BLaER1 (cell line): ENCODE results near the gene BIN1.

Source experiments
- H3K27ac ChIP-seq: shearing (Covaris generic); formaldehyde crosslinking; 2 replicates; pipeline ENCODE4 v1.8.1; 2022
- H3K27me3 ChIP-seq: shearing (Covaris generic); formaldehyde crosslinking; 2 replicates; pipeline ENCODE4 v1.8.1; 2022
- H3K36me3 ChIP-seq: shearing (Covaris generic); formaldehyde crosslinking; 2 replicates; pipeline ENCODE4 v1.8.1; 2022
- H3K4me1 ChIP-seq: shearing (Covaris generic); formaldehyde crosslinking; 2 replicates; pipeline ENCODE4 v1.8.1; 2022
- H3K4me2 ChIP-seq: shearing (Covaris generic); formaldehyde crosslinking; 2 replicates; pipeline ENCODE4 v1.8.1; 2022
- H3K4me3 ChIP-seq: shearing (Covaris generic); formaldehyde crosslinking; 2 replicates; pipeline ENCODE4 v1.8.1; 2022
- H3K9ac ChIP-seq: shearing (Covaris generic); formaldehyde crosslinking; 2 replicates; pipeline ENCODE4 v1.8.1; 2022
- H3K9me3 ChIP-seq: shearing (Covaris generic); formaldehyde crosslinking; 2 replicates; pipeline ENCODE4 v1.8.1; 2022
- H4K20me1 ChIP-seq: shearing (Covaris generic); formaldehyde crosslinking; 2 replicates; pipeline ENCODE4 v1.8.1; 2022
- Cebpa-rat ChIP-seq: shearing (Covaris generic); IDR thresholded peaks from 2 replicates; pipeline ENCODE4 v1.8.1; 2022

Gene BIN1

DNA sequence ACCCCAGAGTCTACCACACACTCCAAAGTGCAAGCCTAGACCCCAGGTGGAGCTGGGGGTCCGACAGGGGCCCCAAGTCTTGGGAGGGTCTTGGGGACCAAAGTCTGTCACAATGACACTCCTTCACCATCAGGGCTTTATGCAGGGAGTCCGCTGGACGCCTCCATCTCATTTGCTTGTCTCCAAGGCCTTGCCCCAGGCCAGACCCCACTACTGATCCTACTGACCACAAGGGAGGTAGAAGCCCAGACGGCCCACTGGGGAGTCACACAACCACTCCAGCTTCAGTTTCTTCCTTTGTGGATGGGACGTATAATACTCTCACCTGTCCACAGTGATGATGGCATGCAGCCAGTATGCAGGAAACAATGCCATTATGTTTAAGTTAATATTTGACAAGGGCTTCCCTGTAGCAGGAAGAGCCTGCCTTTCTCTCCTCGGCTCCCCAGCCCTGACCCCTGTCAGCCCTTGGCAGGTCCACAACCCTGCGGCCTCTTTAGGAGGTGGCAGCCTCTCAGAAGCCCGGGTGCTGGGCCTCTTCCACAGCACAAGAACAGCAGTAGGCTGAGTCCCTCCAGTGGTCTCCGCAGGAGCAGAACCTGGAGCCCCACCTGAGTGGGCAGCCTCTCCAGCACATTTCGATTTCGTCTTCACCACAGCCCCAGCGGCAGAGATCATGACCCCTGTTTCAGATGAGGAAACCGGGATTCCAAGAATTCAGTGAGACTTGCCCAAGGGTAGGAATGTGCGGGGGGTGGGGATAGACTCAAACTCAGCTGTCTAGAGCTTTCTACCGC is 6.5 kb downstream of the BIN1 start:
- Histone ChIP-seq H4K20me1 (peaks cover 100% of the 10 kb centered on the region), H3K9me3 (no peaks in the 10 kb centered on the region), H3K9ac (peak overlapping the region; percentile 6; the same call in 1 of the 2 replicates), H3K36me3 (peaks cover 34% of the 10 kb centered on the region), H3K27ac (peak overlapping the region; percentile 63; the same call in 1 of the 2 replicates), H3K4me2 (peak overlapping the region; percentile 100), H3K4me3 (no peak overlapping the region), H3K27me3 (no peaks in the 10 kb centered on the region), H3K4me1 (peaks cover 100% of the 10 kb centered on the region)
- no peak for TF ChIP-seq Cebpa-rat

- Histone ChIP-seq H3K27ac (peak overlapping the region; percentile 96), H3K4me1 (peaks cover 100% of the 10 kb centered on the region), H3K9ac (peak overlapping the region; percentile 66)
Measured at GRCh38 chr2:127098711-127099110, 8.2 kb downstream of the BIN1 start.

GRCh38 chr2:127097841-127098651 is 8.9 kb downstream of the BIN1 start:
- TF ChIP-seq Cebpa-rat: no peak
- Histone ChIP-seq H4K20me1 (peaks cover 84% of the 10 kb centered on the region), H3K4me1 (peaks cover 100% of the 10 kb centered on the region)

More at GRCh38 chr2:127098711-127099110, 8.2 kb downstream of the BIN1 start:
- Histone ChIP-seq H3K36me3 (peaks cover 26% of the 10 kb centered on the region), H3K4me3 (no peak overlapping the region), H4K20me1 (peaks cover 91% of the 10 kb centered on the region), H3K4me2 (peak overlapping the region; percentile 100), H3K27me3 (no peaks in the 10 kb centered on the region), H3K9me3 (no peaks in the 10 kb centered on the region)
- no peak for TF ChIP-seq Cebpa-rat

GRCh38 chr2:127097471-127097765 is 9.5 kb downstream of the BIN1 start:
- H3K9ac ChIP-seq: peak overlapping the region; percentile 66
- H3K36me3 ChIP-seq: peaks cover 16% of the 10 kb centered on the region
- no peak for TF ChIP-seq Cebpa-rat
- H3K4me2 ChIP-seq: peak overlapping the region; percentile 100
- H3K4me3 ChIP-seq: no peak overlapping the region
- peak overlapping the region; percentile 96 for H3K27ac ChIP-seq
- peaks cover 78% of the 10 kb centered on the region for H4K20me1 ChIP-seq
- H3K4me1 ChIP-seq: peaks cover 100% of the 10 kb centered on the region
- no peaks in the 10 kb centered on the region for H3K27me3 ChIP-seq
- H3K9me3 ChIP-seq: no peaks in the 10 kb centered on the region

More at GRCh38 chr2:127097841-127098651, 8.9 kb downstream of the BIN1 start:
- no peak overlapping the region for H3K4me3 ChIP-seq
- H3K27ac ChIP-seq: peak overlapping the region; percentile 96
- peak overlapping the region; percentile 100 for H3K4me2 ChIP-seq
- peaks cover 20% of the 10 kb centered on the region for H3K36me3 ChIP-seq
- H3K27me3 ChIP-seq: no peaks in the 10 kb centered on the region
- peak overlapping the region; percentile 66 for H3K9ac ChIP-seq
- H3K9me3 ChIP-seq: no peaks in the 10 kb centered on the region

- Histone ChIP-seq H3K9ac (peak overlapping the region; percentile 66; the same call in 1 of the 2 replicates), H3K4me3 (no peak overlapping the region), H3K9me3 (no peaks in the 10 kb centered on the region), H3K27ac (peak overlapping the region; percentile 96), H3K4me1 (peaks cover 100% of the 10 kb centered on the region), H3K36me3 (peaks cover 16% of the 10 kb centered on the region), H3K27me3 (no peaks in the 10 kb centered on the region), H4K20me1 (peaks cover 73% of the 10 kb centered on the region), H3K4me2 (peak overlapping the region; percentile 100)
- TF ChIP-seq Cebpa-rat: no peak
Measured at GRCh38 chr2:127096718-127097470, 10.1 kb downstream of the BIN1 start.

DNA sequence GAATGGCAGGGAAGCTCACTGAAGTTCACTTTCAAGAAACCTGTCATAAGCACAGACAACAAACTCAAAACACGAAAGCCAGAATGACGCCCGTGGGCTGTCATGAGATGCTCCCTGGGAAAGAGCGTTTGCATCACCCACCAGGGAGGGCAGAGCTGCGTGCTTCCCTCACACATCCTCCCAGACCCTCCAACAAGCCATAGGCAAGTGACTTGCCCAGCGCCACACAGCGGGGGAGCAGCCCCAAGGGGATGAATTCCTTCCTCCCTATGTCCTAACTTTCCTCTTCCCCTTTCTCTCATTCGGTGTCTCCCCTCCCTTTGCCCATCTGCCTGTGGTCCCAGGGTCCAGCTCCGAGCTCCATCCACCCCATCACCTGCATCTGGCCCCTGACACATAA is 10.7 kb downstream of the BIN1 start:
- peak overlapping the region; percentile 96 for H3K27ac ChIP-seq
- H3K9me3 ChIP-seq: no peaks in the 10 kb centered on the region
- H3K4me2 ChIP-seq: peak overlapping the region; percentile 100
- H4K20me1 ChIP-seq: peaks cover 67% of the 10 kb centered on the region
- peak overlapping the region; percentile 34; the same call in 1 of the 2 replicates for H3K9ac ChIP-seq
- H3K4me3 ChIP-seq: no peak overlapping the region
- TF ChIP-seq Cebpa-rat: no peak
- H3K4me1 ChIP-seq: peaks cover 100% of the 10 kb centered on the region
- peaks cover 15% of the 10 kb centered on the region for H3K36me3 ChIP-seq
- H3K27me3 ChIP-seq: no peaks in the 10 kb centered on the region

- peaks cover 62% of the 10 kb centered on the region for H4K20me1 ChIP-seq
- peak overlapping the region; percentile 100 for H3K4me2 ChIP-seq
- H3K4me1 ChIP-seq: peaks cover 100% of the 10 kb centered on the region
- H3K27ac ChIP-seq: peak overlapping the region; percentile 96
- H3K27me3 ChIP-seq: no peaks in the 10 kb centered on the region
- H3K36me3 ChIP-seq: peaks cover 11% of the 10 kb centered on the region
- no peaks in the 10 kb centered on the region for H3K9me3 ChIP-seq
- peak overlapping the region; percentile 85; the same call in 1 of the 2 replicates for H3K9ac ChIP-seq
- no peak overlapping the region for H3K4me3 ChIP-seq
- no peak for TF ChIP-seq Cebpa-rat
Measured at GRCh38 chr2:127095784-127096183, 11.2 kb downstream of the BIN1 start.

DNA sequence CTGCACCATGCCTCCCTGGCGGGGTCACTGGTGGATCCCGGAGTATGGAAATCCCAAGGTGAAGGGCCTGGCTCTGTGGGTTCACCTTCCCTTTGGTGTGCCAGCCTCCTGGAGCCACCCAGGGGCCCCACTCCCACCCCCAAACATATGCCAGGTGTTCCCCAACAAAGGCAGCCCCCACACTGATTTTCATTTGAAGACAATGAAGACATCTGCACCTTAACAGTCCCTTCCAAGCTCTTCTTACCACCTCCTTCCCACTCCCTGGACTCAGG is 11.7 kb downstream of the BIN1 start:
- Histone ChIP-seq H3K9me3 (no peaks in the 10 kb centered on the region), H3K27me3 (no peaks in the 10 kb centered on the region), H3K36me3 (peaks cover 7% of the 10 kb centered on the region), H3K4me2 (peak overlapping the region; percentile 100), H3K4me3 (no peak overlapping the region), H3K4me1 (peaks cover 100% of the 10 kb centered on the region), H3K9ac (peak overlapping the region; percentile 85), H3K27ac (peak overlapping the region; percentile 96), H4K20me1 (peaks cover 57% of the 10 kb centered on the region)
- TF ChIP-seq Cebpa-rat: no peak

DNA sequence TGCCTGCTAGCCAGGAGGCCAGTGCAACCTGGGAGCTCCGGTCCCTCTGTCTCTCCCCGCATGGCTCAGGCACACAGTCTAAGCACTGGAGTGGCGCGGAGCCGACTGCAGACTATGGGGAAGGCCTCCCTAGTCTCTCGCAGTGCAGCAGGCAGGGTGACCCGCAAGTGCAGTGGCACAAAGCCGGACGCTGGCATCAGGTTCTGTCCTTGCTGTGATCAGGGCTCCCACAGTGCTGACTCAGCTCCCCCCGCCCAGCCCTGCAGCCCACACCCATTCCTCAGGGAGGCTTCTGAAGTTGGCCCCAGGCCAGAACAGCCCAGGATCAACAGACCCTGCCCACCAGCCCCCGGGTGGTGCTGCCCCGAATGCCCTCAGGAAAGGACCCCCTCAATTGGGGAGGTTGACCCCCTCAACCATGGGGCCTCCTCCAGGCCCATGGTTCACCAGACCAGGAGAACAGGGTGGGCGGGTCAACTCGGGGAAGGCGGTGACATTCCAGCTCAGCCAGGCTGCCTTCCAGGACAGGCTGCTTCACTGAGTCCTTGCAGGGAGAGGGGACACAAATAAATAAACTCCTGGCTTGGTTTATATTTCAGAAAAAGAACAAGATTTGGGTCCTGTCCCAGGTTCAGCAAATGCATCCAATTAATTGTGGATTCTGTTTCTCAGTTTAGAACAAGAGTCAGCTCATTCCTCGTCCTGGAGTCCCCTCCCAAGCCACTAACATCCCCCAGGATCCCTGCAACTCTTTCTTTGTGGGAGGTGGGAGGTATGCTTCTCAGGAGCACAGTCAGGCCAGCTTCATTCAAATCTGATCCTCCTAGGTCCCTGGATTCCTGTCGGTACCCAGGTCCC is 12.2 kb downstream of the BIN1 start:
- peak overlapping the region; percentile 96 for H3K27ac ChIP-seq
- H3K4me3 ChIP-seq: peak overlapping the region; percentile 64
- peak overlapping the region; percentile 100 for H3K4me2 ChIP-seq
- peak overlapping the region; percentile 85 for H3K9ac ChIP-seq
- H4K20me1 ChIP-seq: peaks cover 51% of the 10 kb centered on the region
- no peaks in the 10 kb centered on the region for H3K9me3 ChIP-seq
- H3K27me3 ChIP-seq: no peaks in the 10 kb centered on the region
- TF ChIP-seq Cebpa-rat: no peak
- peaks cover under 1% of the 10 kb centered on the region; the same call in 1 of the 2 replicates for H3K36me3 ChIP-seq
- peaks cover 100% of the 10 kb centered on the region for H3K4me1 ChIP-seq
